Keratinocyte (primary cell): ENCODE data around the gene MEIS3. TPM values are rescaled to one million over a fixed set of nuclear protein-coding genes. Genes with fewer than 3 reads are reported as not detected.

Source experiments
- DNase-seq: peaks from one replicate; pipeline ENCODE4 v3.0.0-alpha.2; 2011; ENCODE audit warnings: low read depth, missing footprints, low spot score
- FAIRE-seq: peaks from 2 replicates; lab custom pipeline; 2011; peaks lifted over from hg19 to GRCh38; lab: Jason Lieb, UNC
- H2AFZ ChIP-seq: 2 replicates; pipeline ENCODE4 v1.6.0; 2012; ENCODE audit warnings: low read length, control low read depth, inconsistent platforms; ENCODE audit not compliant: control insufficient read depth
- H3K27ac ChIP-seq: 2 replicates; pipeline ENCODE4 v1.5.1; 2011; ENCODE audit warnings: low read length; ENCODE audit not compliant: control insufficient read depth, insufficient read depth
- H3K27me3 ChIP-seq: 3 replicates; pipeline ENCODE4 v1.6.0; 2011; ENCODE audit warnings: low read length; ENCODE audit not compliant: control insufficient read depth, insufficient read depth; ENCODE audit errors: extremely low read depth
- H3K36me3 ChIP-seq, 2 experiments: 2 replicates in 1 of 2; 3 replicates in 1 of 2; pipeline ENCODE4 v1.5.1; 2011; ENCODE audit warnings: low read length in 2 of 2, mild to moderate bottlenecking in 1 of 2; ENCODE audit not compliant: control insufficient read depth in 2 of 2, insufficient read depth in 2 of 2; ENCODE audit errors: extremely low read depth in 1 of 2
- H3K4me1 ChIP-seq: 3 replicates; pipeline ENCODE4 v1.5.1; 2011; ENCODE audit warnings: low read length; ENCODE audit not compliant: control insufficient read depth, insufficient read depth; ENCODE audit errors: extremely low read depth
- H3K4me2 ChIP-seq: 3 replicates; pipeline ENCODE4 v1.6.0; 2011; ENCODE audit warnings: low read depth, low read length; ENCODE audit not compliant: control insufficient read depth, insufficient read depth; ENCODE audit errors: extremely low read depth
- H3K4me3 ChIP-seq, 3 experiments: fragments of 200-600 bp in 1 of 3; sonication (generic) in 1 of 3; 2 replicates in 2 of 3; 3 replicates in 1 of 3; pipeline ENCODE4 v1.5.1; 2011 to 2016; ENCODE audit warnings: low read length in 3 of 3, mild to moderate bottlenecking in 3 of 3, control low read depth in 2 of 3, inconsistent platforms in 1 of 3, low read depth in 1 of 3, mixed read lengths in 1 of 3, mixed run types in 1 of 3, moderate library complexity in 1 of 3; ENCODE audit not compliant: control insufficient read depth in 2 of 3, insufficient read depth in 2 of 3; ENCODE audit errors: extremely low read depth in 1 of 3
- H3K79me2 ChIP-seq: 2 replicates; pipeline ENCODE4 v1.6.0; 2012; ENCODE audit warnings: low read length; ENCODE audit not compliant: control insufficient read depth, insufficient read depth
- H3K9ac ChIP-seq: 3 replicates; pipeline ENCODE4 v1.6.0; 2011; ENCODE audit warnings: low read length; ENCODE audit not compliant: control insufficient read depth, insufficient read depth; ENCODE audit errors: extremely low read depth
- H3K9me1 ChIP-seq: 3 replicates; pipeline ENCODE4 v1.6.0; 2011; ENCODE audit warnings: low read length; ENCODE audit not compliant: control insufficient read depth, insufficient read depth; ENCODE audit errors: extremely low read depth
- H3K9me3 ChIP-seq: 2 replicates; pipeline ENCODE4 v1.5.1; 2012; ENCODE audit warnings: low read depth, low read length; ENCODE audit not compliant: control insufficient read depth
- H4K20me1 ChIP-seq: 3 replicates; pipeline ENCODE4 v1.6.0; 2011; ENCODE audit warnings: low read length; ENCODE audit not compliant: control insufficient read depth, insufficient read depth; ENCODE audit errors: extremely low read depth
- CTCF ChIP-seq, 3 experiments: IDR thresholded peaks in 1 of 3; conservative IDR thresholded peaks in 1 of 3; optimal IDR thresholded peaks in 1 of 3; 2 replicates in 2 of 3; 3 replicates in 1 of 3; pipeline versions ENCODE3 to v1.5.1; 2011; ENCODE audit warnings: low read length in 3 of 3, mild to moderate bottlenecking in 3 of 3, moderate library complexity in 2 of 3, control low read depth in 1 of 3, inconsistent platforms in 1 of 3; ENCODE audit not compliant: insufficient read depth in 2 of 3; ENCODE audit errors: extremely low read depth in 1 of 3
- EZH2 ChIP-seq: IDR thresholded peaks from one replicate; pipeline ENCODE4 v1.6.1; 2012; ENCODE audit warnings: inconsistent platforms, mild to moderate bottlenecking, low read length, moderate library complexity
- dilution Hi-C: fragments of 300-500 bp; cut with MboI; formaldehyde crosslinking; loops from one replicate; pipeline ENCODE4 v1.7.0; 2020; ENCODE audit warnings: low sequenced_read_pairs; ENCODE audit not compliant: extremely low pct_ligation_motif_present
- polyA plus RNA-seq, 5 experiments: library from polyadenylated mRNA; depleted of rRNA in 3 of 5; stranded (reverse) in 3 of 5; stranded (forward) in 1 of 5; unstranded in 1 of 5; fragments of >200 nt; gene quantifications; 1 replicate in 1 of 5; 2 replicates in 3 of 5; 3 replicates in 1 of 5; pipeline versions ENCODE4 v1.2.1 to v1.2.3, GENCODE V29; 2011 to 2012; ENCODE audit warnings: missing spikeins in 2 of 5, low read depth in 1 of 5, low replicate concordance in 1 of 5

MEIS3 gene
- polyA plus RNA-seq, 1 donor (not counting 4 experiments of a cell fraction or from before 2014, with no cell fraction given), result 1.7 TPM

DNA sequence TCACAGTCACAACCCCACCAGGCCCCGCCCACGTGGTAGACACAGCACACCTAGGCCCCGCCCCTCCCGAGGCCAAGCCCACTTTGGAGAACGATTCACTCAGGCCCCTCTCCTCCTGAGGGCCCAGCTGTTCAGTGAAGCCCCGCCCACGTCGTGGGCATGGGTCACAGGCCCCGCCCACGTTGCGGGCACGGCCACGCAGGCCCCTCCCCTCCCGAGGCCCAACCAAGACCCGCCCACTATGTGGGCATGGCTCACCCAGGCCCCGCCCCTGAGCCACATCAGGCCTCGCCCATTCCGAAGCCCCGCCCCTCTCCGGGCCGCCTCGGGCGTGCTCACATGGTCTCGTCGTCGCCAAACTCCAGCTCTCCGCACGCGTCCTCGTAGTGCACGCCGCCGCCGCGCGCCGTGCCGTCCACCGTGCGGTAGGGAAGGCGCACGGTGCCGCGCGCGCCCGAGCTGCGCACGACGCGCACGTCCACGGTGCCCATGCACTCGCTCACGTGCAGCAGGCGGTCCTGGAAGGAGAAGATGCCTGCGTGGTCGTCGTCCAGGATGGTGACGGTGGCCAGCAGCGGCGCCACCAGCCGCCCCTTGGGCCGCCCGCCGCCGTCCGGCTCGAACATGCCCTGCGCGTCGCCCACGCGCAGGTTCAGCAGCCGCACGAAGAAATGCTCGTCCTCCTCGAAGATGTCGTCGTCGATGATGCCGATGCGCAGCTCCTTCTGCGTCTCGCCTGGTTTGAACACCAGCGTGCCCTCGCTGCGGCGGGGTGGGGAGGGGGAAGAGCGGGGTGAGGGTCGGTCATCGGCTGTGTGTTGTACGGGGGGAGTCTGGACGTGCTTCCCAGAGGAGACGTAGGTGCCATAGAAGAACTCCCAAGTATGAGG is 28.4 kb upstream of the MEIS3 start:
- Histone ChIP-seq H3K4me1 (peaks cover 3% of the 10 kb centered on the region), H3K9me3 (no peaks in the 10 kb centered on the region), H4K20me1 (peaks cover 2% of the 10 kb centered on the region), H2AFZ (no peak overlapping the region), H3K79me2 (no peaks in the 10 kb centered on the region), H3K9ac (no peak overlapping the region), H3K27ac (no peak overlapping the region), H3K36me3 (no peaks in the 10 kb centered on the region), H3K4me2 (peak overlapping the region; percentile 25), H3K4me3 (no peak overlapping the region), H3K9me1 (no peaks in the 10 kb centered on the region), H3K27me3 (peaks cover 66% of the 10 kb centered on the region)
- dilution Hi-C loops, result no loop called here
- DNase-seq (no peak), FAIRE-seq (no peak)
- no peak for TF ChIP-seq CTCF (optimal IDR thresholded peaks at IDR 0.05 in 1 of 3, IDR thresholded peaks at IDR 0.05 in 1 of 3, conservative IDR thresholded peaks at IDR 0.05 in 1 of 3; ENCODE audit: extremely low read depth in 1 of 3, insufficient read depth in 2 of 3, low read length in 3 of 3)
- TF ChIP-seq EZH2, result peak; percentile 73

GRCh38 chr19:47446534-47447469 is 27.5 kb upstream of the MEIS3 start:
- H3K27me3 ChIP-seq, result peaks cover 65% of the 10 kb centered on the region

More at GRCh38 chr19:47446534-47447469, 27.5 kb upstream of the MEIS3 start:
- no peaks in the 10 kb centered on the region for H3K9me1 ChIP-seq
- FAIRE-seq, result no peak
- H3K4me3 ChIP-seq, result peak overlapping the region in 1 of 3 experiments; percentile 36
- H2AFZ ChIP-seq, result no peak overlapping the region
- peaks cover 3% of the 10 kb centered on the region for H3K4me1 ChIP-seq
- peaks cover 2% of the 10 kb centered on the region for H4K20me1 ChIP-seq
- no peaks in the 10 kb centered on the region for H3K36me3 ChIP-seq
- no peak overlapping the region for H3K27ac ChIP-seq
- no peaks in the 10 kb centered on the region for H3K79me2 ChIP-seq
- H3K9me3 ChIP-seq, result no peaks in the 10 kb centered on the region
- DNase-seq, result no peak
- H3K9ac ChIP-seq, result no peak overlapping the region
- H3K4me2 ChIP-seq, result peak overlapping the region; percentile 25
- no peak for TF ChIP-seq CTCF (optimal IDR thresholded peaks at IDR 0.05 in 1 of 3, IDR thresholded peaks at IDR 0.05 in 1 of 3, conservative IDR thresholded peaks at IDR 0.05 in 1 of 3; ENCODE audit: extremely low read depth in 1 of 3, insufficient read depth in 2 of 3, low read length in 3 of 3)
- TF ChIP-seq EZH2, result no peak
- dilution Hi-C loops, result no loop called here
